GM12878 (cell line): ENCODE data around the gene DMKN. TPM values are rescaled to one million over a fixed set of nuclear protein-coding genes. Genes with fewer than 3 reads are reported as not detected.

Experiments used
- ATAC-seq: fragments of 200-7000 bp; cut with Tn5 transposase; 3 replicates; pipeline ENCODE4 v1.9.1; 2020; ENCODE audit warnings: mild to moderate bottlenecking, moderate library complexity
- BruUV-seq: library from RNA; stranded (reverse); fragments of 400-500 nt; replicated peaks from 2 replicates; lab custom pipeline; 2021; lab: Mats Ljungman, UMichigan
- CTCF ChIA-PET: fragments of 300-600 bp; sonication (Branson Sonifier 250); formaldehyde crosslinking; extraction: SDS; loops from one replicate; lab custom pipeline; 2021; ENCODE audit warnings: inconsistent platforms; lab: Yijun Ruan, JAX
- POLR2A ChIA-PET: fragments of 350-600 bp; formaldehyde crosslinking; extraction: SDS; loops from one replicate; lab custom pipeline; 2021; ENCODE audit warnings: inconsistent platforms; lab: Charles Lee
- RAD21 ChIA-PET: fragments of 300-600 bp; sonication (Branson Sonifier 250); formaldehyde crosslinking; loops from one replicate; lab custom pipeline; 2023; ENCODE audit warnings: antibody characterized with exemption; ENCODE audit not compliant: unreplicated experiment; lab: Charles Lee
- SMC1A ChIA-PET: fragments of 300-600 bp; sonication (Branson Sonifier 250); formaldehyde crosslinking; loops from one replicate; lab custom pipeline; 2023; ENCODE audit not compliant: unreplicated experiment, uncharacterized antibody; lab: Charles Lee
- DNase-seq: peaks from one replicate; pipeline ENCODE4 v3.0.0-alpha.2; 2011; ENCODE audit warnings: low read depth, low spot score
- FAIRE-seq: peaks from 3 replicates; lab custom pipeline; 2011; peaks lifted over from hg19 to GRCh38; lab: Jason Lieb, UNC
- H2AFZ ChIP-seq: 2 replicates; pipeline ENCODE4 v1.6.0; 2011; ENCODE audit warnings: low read depth, low read length, control low read depth; ENCODE audit not compliant: control insufficient read depth
- H3K27ac ChIP-seq: 2 replicates; pipeline ENCODE4 v1.5.1; 2011; ENCODE audit warnings: control low read depth; ENCODE audit not compliant: control insufficient read depth, insufficient read depth
- H3K27me3 ChIP-seq, 2 experiments: replicated peaks in 1 of 2; 2 replicates each; pipeline versions ENCODE4 v1.6.0 to v1.6.1; 2011; ENCODE audit warnings: low read length in 1 of 2; ENCODE audit not compliant: control insufficient read depth in 2 of 2, insufficient read depth in 2 of 2
- H3K36me3 ChIP-seq, 2 experiments: 2 replicates each; pipeline ENCODE4 v1.5.1; 2011; ENCODE audit warnings: low read length in 1 of 2; ENCODE audit not compliant: control insufficient read depth in 2 of 2, insufficient read depth in 2 of 2
- H3K4me1 ChIP-seq: 2 replicates; pipeline ENCODE4 v1.6.1; 2011; ENCODE audit warnings: mild to moderate bottlenecking, low read length, moderate library complexity, mixed read lengths; ENCODE audit not compliant: control insufficient read depth, insufficient read depth
- H3K4me2 ChIP-seq: 2 replicates; pipeline ENCODE4 v1.6.0; 2011; ENCODE audit warnings: control low read depth; ENCODE audit not compliant: control insufficient read depth, insufficient read depth
- H3K4me3 ChIP-seq: fragments of 200-600 bp; sonication (generic); 2 replicates; pipeline ENCODE4 v1.5.1; 2016
- H3K79me2 ChIP-seq: 2 replicates; pipeline ENCODE4 v1.6.0; 2011; ENCODE audit warnings: low read length; ENCODE audit not compliant: control insufficient read depth, insufficient read depth
- H3K9ac ChIP-seq: 2 replicates; pipeline ENCODE4 v1.8.0; 2011; ENCODE audit warnings: low read length, control low read depth, mixed read lengths; ENCODE audit not compliant: control insufficient read depth, insufficient read depth
- H3K9me3 ChIP-seq: replicated peaks from 3 replicates; pipeline ENCODE4 v1.5.1; 2011; ENCODE audit warnings: mild to moderate bottlenecking, low read length; ENCODE audit not compliant: control insufficient read depth, insufficient read depth
- H4K20me1 ChIP-seq: 2 replicates; pipeline ENCODE4 v1.6.0; 2011; ENCODE audit not compliant: control insufficient read depth, insufficient read depth
- BHLHE40 ChIP-seq, 2 experiments: fragments of 450-650 bp in 1 of 2; IDR thresholded peaks; 2 replicates each; pipeline ENCODE4 v1.6.1; 2011 to 2017; ENCODE audit warnings: low read depth in 2 of 2, borderline replicate concordance in 1 of 2, improper control_type of control experiment in 1 of 2, low read length in 1 of 2, mild to moderate bottlenecking in 1 of 2
- CBFB ChIP-seq: IDR thresholded peaks from 2 replicates; pipeline ENCODE4 v1.6.1; 2016; ENCODE audit warnings: antibody characterized with exemption, low read depth
- DPF2 ChIP-seq: fragments of 450-650 bp; IDR thresholded peaks from 2 replicates; pipeline ENCODE4 v1.6.1; 2017; ENCODE audit warnings: mild to moderate bottlenecking
- GATAD2B ChIP-seq: fragments of 450-650 bp; conservative IDR thresholded peaks from 2 replicates; pipeline ENCODE4 v1.6.1; 2017; ENCODE audit warnings: low read depth, mild to moderate bottlenecking, moderate library complexity
- HCFC1 ChIP-seq: fragments of 150-350 bp; IDR thresholded peaks from 2 replicates; pipeline ENCODE4 v1.6.1; 2014; ENCODE audit warnings: low read length
- HDAC2 ChIP-seq: fragments of 200-600 bp; sonication (generic); IDR thresholded peaks from 2 replicates; pipeline ENCODE4 v1.6.1; 2017
- IKZF1 ChIP-seq: fragments of 450-650 bp; conservative IDR thresholded peaks from 2 replicates; pipeline ENCODE4 v1.6.1; 2017; ENCODE audit warnings: antibody characterized with exemption, mild to moderate bottlenecking
- JUND ChIP-seq: IDR thresholded peaks from 2 replicates; pipeline ENCODE4 v1.6.1; 2012; ENCODE audit warnings: low read depth, mild to moderate bottlenecking, low read length, improper control_type of control experiment, moderate library complexity
- MXI1 ChIP-seq: fragments of 150-350 bp; IDR thresholded peaks from 2 replicates; pipeline ENCODE4 v1.6.1; 2011; ENCODE audit warnings: low read depth, mild to moderate bottlenecking, inconsistent platforms, low read length, improper control_type of control experiment
- NRF1 ChIP-seq: conservative IDR thresholded peaks from 2 replicates; pipeline ENCODE4 v1.6.1; 2011; ENCODE audit warnings: mild to moderate bottlenecking, low read depth, low read length, improper control_type of control experiment
- PKNOX1 ChIP-seq: fragments of 450-650 bp; IDR thresholded peaks from 2 replicates; pipeline ENCODE4 v1.6.1; 2016; ENCODE audit warnings: mild to moderate bottlenecking
- SIN3A ChIP-seq: IDR thresholded peaks from 2 replicates; pipeline ENCODE4 v1.6.1; 2012; ENCODE audit warnings: low read depth, low read length, improper control_type of control experiment
- USF1 ChIP-seq: IDR thresholded peaks from 2 replicates; pipeline ENCODE4 v1.6.1; 2011; ENCODE audit warnings: borderline replicate concordance, low read depth, mild to moderate bottlenecking, moderate library complexity, mixed read lengths, low read length; ENCODE audit not compliant: insufficient read depth; ENCODE audit errors: extremely low read length
- WGBS: methylation state at CpG from one replicate; pipeline ENCODE4 v1.1.6; 2016; ENCODE audit warnings: low lambda C conversion rate; ENCODE audit not compliant: insufficient replicate concordance, insufficient coverage; ENCODE audit errors: missing lambda C conversion rate; 5-methylcytosine and 5-hydroxymethylcytosine counted together
- in situ Hi-C: fragments of 300-500 bp; cut with MboI; formaldehyde crosslinking; loops from 9 replicates; pipeline ENCODE4 v1.14.3; 2018; ENCODE audit warnings: mixed read lengths
- intact Hi-C: fragments of 100-400 bp; cut with micrococcal nuclease; formaldehyde crosslinking; loops from one replicate; pipeline ENCODE4 v1.14.2; 2022; ENCODE audit not compliant: unreplicated experiment
- polyA plus RNA-seq, 11 experiments: library from polyadenylated mRNA; depleted of rRNA in 4 of 11; unstranded in 6 of 11; stranded (reverse) in 5 of 11; fragments of >200 nt; fragmentation: Nextera tagmentation in 4 of 11; fragmentation: Illumina TruSeq in 1 of 11; extraction: Ambion mirVana in 4 of 11; extraction: Trizol in 1 of 11; gene quantifications; 1 replicate in 1 of 11; 2 replicates in 10 of 11; pipeline versions ENCODE4 v1.2.1 to v1.2.3, GENCODE V29; 2011 to 2016; ENCODE audit warnings: inconsistent platforms in 2 of 11, missing spikeins in 2 of 11, low read depth in 1 of 11
- total RNA-seq, 4 experiments: library from RNA; depleted of rRNA in 3 of 4; stranded (reverse); fragments of >200 nt in 3 of 4; fragmentation: Illumina TruSeq in 1 of 4; extraction: Trizol in 1 of 4; gene quantifications; 2 replicates each; pipeline versions ENCODE4 v1.2.1 to v1.2.3, GENCODE V29; 2013 to 2021
- TF ChIP-seq, protein P1 (sequence below): fragments of 450-650 bp; IDR thresholded peaks from 2 replicates; pipeline ENCODE4 v1.6.1; 2017; ENCODE audit warnings: borderline replicate concordance

DMKN gene
- total and polyA plus RNA-seq, 10 of the 15 experiments (the other 5 are each of a cell fraction or from before 2014, with no cell fraction given), result 36.4 to 114 (median 58.6) TPM

DNA sequence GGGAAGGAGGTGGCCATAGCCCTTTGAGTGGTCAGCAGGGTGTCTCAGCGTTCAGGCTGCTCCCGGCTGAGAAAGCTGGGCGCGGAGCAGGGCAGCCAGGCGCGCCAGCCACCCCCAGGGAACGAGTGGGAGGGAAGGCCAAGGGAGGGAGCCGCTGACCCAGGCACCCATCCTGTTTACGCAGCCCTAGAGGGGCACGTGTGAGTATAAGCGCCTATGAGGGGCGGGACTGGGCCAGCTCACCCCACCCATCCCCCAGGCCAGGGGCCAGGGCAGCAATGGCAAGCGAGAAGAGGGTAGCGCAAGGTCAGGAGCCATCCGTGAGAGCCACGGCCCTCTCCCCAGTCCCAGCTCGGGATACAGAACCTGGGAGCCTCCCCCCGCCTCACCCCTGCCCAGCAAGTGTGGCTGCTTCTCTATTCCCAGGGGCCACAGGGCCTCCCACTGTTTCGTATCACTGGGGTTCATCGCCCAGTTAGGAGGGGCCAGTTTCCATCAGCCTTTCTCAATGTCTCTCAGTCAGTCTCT lies 897 bp upstream of the DMKN start:
- ATAC-seq (no peak), FAIRE-seq (no peak), DNase-seq (no peak)
- Histone ChIP-seq H3K9ac (no peak overlapping the region), H4K20me1 (no peaks in the 10 kb centered on the region), H2AFZ (no peak overlapping the region), H3K27me3 (no peaks in the 10 kb centered on the region; a peak in 1 of 4 replicates), H3K4me1 (peaks cover 3% of the 10 kb centered on the region; the same call in 1 of the 2 replicates), H3K9me3 (no peaks in the 10 kb centered on the region), H3K36me3 (no peaks in the 10 kb centered on the region), H3K4me2 (no peak overlapping the region), H3K79me2 (no peaks in the 10 kb centered on the region), H3K4me3 (no peak overlapping the region), H3K27ac (no peak overlapping the region)
- WGBS, result 20% methylated on average over 20 of the region's 20 CpGs
- TF ChIP-seq JUND, result no peak
- peak in 1 of 2 experiments; percentile 72; a peak in 2 of 4 replicates for TF ChIP-seq BHLHE40 (IDR thresholded peaks at IDR 0.05; ENCODE audit: borderline replicate concordance in 1 of 2, low read depth in 2 of 2, low read length in 1 of 2)
- no peak for TF ChIP-seq NRF1
- TF ChIP-seq, protein P1, sequence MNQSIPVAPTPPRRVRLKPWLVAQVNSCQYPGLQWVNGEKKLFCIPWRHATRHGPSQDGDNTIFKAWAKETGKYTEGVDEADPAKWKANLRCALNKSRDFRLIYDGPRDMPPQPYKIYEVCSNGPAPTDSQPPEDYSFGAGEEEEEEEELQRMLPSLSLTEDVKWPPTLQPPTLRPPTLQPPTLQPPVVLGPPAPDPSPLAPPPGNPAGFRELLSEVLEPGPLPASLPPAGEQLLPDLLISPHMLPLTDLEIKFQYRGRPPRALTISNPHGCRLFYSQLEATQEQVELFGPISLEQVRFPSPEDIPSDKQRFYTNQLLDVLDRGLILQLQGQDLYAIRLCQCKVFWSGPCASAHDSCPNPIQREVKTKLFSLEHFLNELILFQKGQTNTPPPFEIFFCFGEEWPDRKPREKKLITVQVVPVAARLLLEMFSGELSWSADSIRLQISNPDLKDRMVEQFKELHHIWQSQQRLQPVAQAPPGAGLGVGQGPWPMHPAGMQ, result no peak
- no peak for TF ChIP-seq CBFB
- 0 out of 2 replicates have a peak, but pooled peaks have one; percentile 28 for TF ChIP-seq IKZF1
- no peak for TF ChIP-seq HDAC2
- TF ChIP-seq MXI1, result no peak
- TF ChIP-seq SIN3A, result no peak
- 0 out of 2 replicates have a peak, but pooled peaks have one; percentile 22 for TF ChIP-seq DPF2
- no peak for TF ChIP-seq PKNOX1
- 0 out of 2 replicates have a peak, but pooled peaks have one; percentile 37 for TF ChIP-seq GATAD2B
- TF ChIP-seq USF1, result no peak
- TF ChIP-seq HCFC1, result no peak
- CTCF ChIA-PET, result interaction anchor here (0.7 to 3.6 kb wide), 6 partner anchors 9 to 1621 kb away, joined by 3 to 19 read pairs (median 3); no protein-coding TSS in a partner anchor
- intact Hi-C loops, result no loop called here
- no TSS peak for BruUV-seq
- in situ Hi-C loops, result no loop called here
- SMC1A ChIA-PET, result no interaction called here
- RAD21 ChIA-PET, result interaction anchor here (0.6 to 1.3 kb wide), 3 partner anchors 11 to 78 kb away, joined by 3 to 4 read pairs (median 3); no protein-coding TSS in a partner anchor
- POLR2A ChIA-PET, result interaction anchor here (1.0 kb wide), 1 partner anchor 109 kb away, joined by 3 read pairs; no protein-coding TSS in a partner anchor
